SK-N-SH (cell line): Measurements from ENCODE around the gene PSMD2. TPM values are rescaled to one million over a fixed set of nuclear protein-coding genes. Genes with fewer than 3 reads are reported as not detected.

Experiments
- CTCF ChIA-PET: fragments of 300-600, 350-600 bp; formaldehyde crosslinking; extraction: SDS; loops from one replicate; lab custom pipeline; 2021; lab: Yijun Ruan, JAX
- POLR2A ChIA-PET: fragments of 350-600 bp; sonication (Branson Sonifier 250); formaldehyde crosslinking; extraction: SDS; loops from one replicate; lab custom pipeline; 2020; ENCODE audit warnings: antibody characterized with exemption, inconsistent platforms; lab: Yijun Ruan, JAX
- DNase-seq: peaks from one replicate; pipeline ENCODE4 v3.0.0; 2012
- H2AFZ ChIP-seq: fragments of 200-600 bp; sonication (generic); 2 replicates; pipeline ENCODE4 v1.8.1; 2016; ENCODE audit warnings: antibody characterized with exemption, mild to moderate bottlenecking, low read depth
- H3F3A ChIP-seq: fragments of 200-600 bp; sonication (generic); replicated peaks from 2 replicates; pipeline ENCODE3; 2016; ENCODE audit warnings: antibody characterized with exemption, mild to moderate bottlenecking; ENCODE audit not compliant: insufficient read depth
- H3K27ac ChIP-seq, 2 experiments: fragments of 200-500 bp in 1 of 2; fragments of 200-600 bp in 1 of 2; sonication (Bioruptor generic) in 1 of 2; sonication (generic), shearing (Covaris generic) in 1 of 2; 2 replicates each; pipeline versions ENCODE4 v1.5.1 to v1.6.1; 2014 to 2016; ENCODE audit warnings: low read depth in 2 of 2, inconsistent platforms in 1 of 2, low read length in 1 of 2, mild to moderate bottlenecking in 1 of 2, mixed read lengths in 1 of 2
- H3K27me3 ChIP-seq: fragments of 200-600 bp; sonication (generic), shearing (Covaris generic); 2 replicates; pipeline ENCODE4 v1.6.1; 2016; ENCODE audit warnings: mixed run types; ENCODE audit not compliant: insufficient read depth
- H3K36me3 ChIP-seq, 2 experiments: fragments of 200-500 bp in 1 of 2; fragments of 200-600 bp in 1 of 2; sonication (Bioruptor generic) in 1 of 2; sonication (generic) in 1 of 2; replicated peaks in 1 of 2; 2 replicates each; pipeline versions ENCODE3 to v1.5.1; 2014 to 2016; ENCODE audit warnings: low read length in 1 of 2, mild to moderate bottlenecking in 1 of 2; ENCODE audit not compliant: insufficient read depth in 2 of 2, control insufficient read depth in 1 of 2
- H3K4me1 ChIP-seq, 2 experiments: fragments of 200-500 bp in 1 of 2; fragments of 200-600 bp in 1 of 2; sonication (Bioruptor generic) in 1 of 2; sonication (generic), shearing (Covaris generic) in 1 of 2; 2 replicates each; pipeline versions ENCODE4 v1.5.1 to v1.6.1; 2014 to 2016; ENCODE audit warnings: low read depth in 1 of 2, low read length in 1 of 2, mixed run types in 1 of 2; ENCODE audit not compliant: insufficient read depth in 2 of 2, control insufficient read depth in 1 of 2
- H3K4me2 ChIP-seq: fragments of 200-600 bp; sonication (generic), shearing (Covaris generic); 2 replicates; pipeline ENCODE4 v1.6.1; 2017; ENCODE audit warnings: mixed run types
- H3K4me3 ChIP-seq, 2 experiments: fragments of 200-500 bp in 1 of 2; fragments of 200-600 bp in 1 of 2; sonication (Bioruptor generic) in 1 of 2; sonication (generic), shearing (Covaris generic) in 1 of 2; 2 replicates each; pipeline versions ENCODE4 v1.5.1 to v1.8.1; 2014 to 2016; ENCODE audit warnings: low read depth in 2 of 2, inconsistent platforms in 1 of 2, low read length in 1 of 2, mild to moderate bottlenecking in 1 of 2, mixed read lengths in 1 of 2, moderate library complexity in 1 of 2
- H3K79me2 ChIP-seq: fragments of 200-600 bp; sonication (generic); 2 replicates; pipeline ENCODE4 v1.8.1; 2017; ENCODE audit warnings: mild to moderate bottlenecking; ENCODE audit not compliant: insufficient read depth
- H3K9ac ChIP-seq: fragments of 200-600 bp; sonication (generic); 2 replicates; pipeline ENCODE4 v1.6.1; 2017; ENCODE audit warnings: mixed run types
- H3K9me2 ChIP-seq: fragments of 200-600 bp; sonication (generic); 2 replicates; pipeline ENCODE4 v1.6.1; 2017; ENCODE audit warnings: mixed run types
- H3K9me3 ChIP-seq: fragments of 200-600 bp; sonication (generic); 2 replicates; pipeline ENCODE4 v1.6.1; 2017; ENCODE audit warnings: mixed run types, mild to moderate bottlenecking, moderate library complexity
- H4K20me1 ChIP-seq: fragments of 200-600 bp; sonication (generic); 2 replicates; pipeline ENCODE4 v1.6.1; 2017; ENCODE audit warnings: mild to moderate bottlenecking, mixed run types; ENCODE audit not compliant: insufficient read depth
- ELF1 ChIP-seq: IDR thresholded peaks from 2 replicates; pipeline ENCODE4 v1.4.0; 2012
- EP300 ChIP-seq, 2 experiments: IDR thresholded peaks; 2 replicates each; pipeline versions ENCODE4 v1.4.0 to v1.6.1; 2012; ENCODE audit warnings: borderline replicate concordance in 1 of 2, low read depth in 1 of 2, low read length in 1 of 2
- FOXM1 ChIP-seq: IDR thresholded peaks from 2 replicates; pipeline ENCODE4 v1.4.0; 2012; ENCODE audit warnings: low read depth, mild to moderate bottlenecking
- GATA2 ChIP-seq: sonication (generic); formaldehyde crosslinking; IDR thresholded peaks from 2 replicates; pipeline ENCODE4 v1.5.0; 2020; ENCODE audit warnings: mild to moderate bottlenecking, missing genetic modification reagents
- JUND ChIP-seq: IDR thresholded peaks from 2 replicates; pipeline ENCODE4 v1.4.0; 2012
- MEF2A ChIP-seq: IDR thresholded peaks from 2 replicates; pipeline ENCODE4 v1.4.0; 2012; ENCODE audit warnings: low read depth, borderline replicate concordance
- MXI1 ChIP-seq: IDR thresholded peaks from 2 replicates; pipeline ENCODE4 v1.6.1; 2012; ENCODE audit warnings: mild to moderate bottlenecking, low read depth, low read length, improper control_type of control experiment
- POLR2AphosphoS5 ChIP-seq: IDR thresholded peaks from 2 replicates; pipeline ENCODE4 v1.6.1; 2012; ENCODE audit warnings: low read depth, low read length
- RCOR1 ChIP-seq: fragments of 150-350 bp; IDR thresholded peaks from 2 replicates; pipeline ENCODE4 v1.6.1; 2017; ENCODE audit warnings: antibody characterized with exemption, low read length
- WGBS: methylation state at CpG from one replicate; pipeline ENCODE4 v1.1.6; 2017; ENCODE audit warnings: low lambda C conversion rate; 5-methylcytosine and 5-hydroxymethylcytosine counted together
- polyA plus RNA-seq, 3 experiments: library from polyadenylated mRNA; depleted of rRNA; stranded (reverse); fragments of >200 nt; gene quantifications; 2 replicates each; pipeline ENCODE4 v1.2.3, GENCODE V29; 2012
- TF ChIP-seq, protein P1 (sequence below): IDR thresholded peaks from 2 replicates; pipeline ENCODE4 v1.4.0; 2012; ENCODE audit warnings: low read depth
- TF ChIP-seq, protein P2 (sequence below): IDR thresholded peaks from 2 replicates; pipeline ENCODE4 v1.4.0; 2012; ENCODE audit warnings: low read depth, borderline replicate concordance
- TF ChIP-seq, protein P3 (sequence below): fragments of 150-350 bp; IDR thresholded peaks from 2 replicates; pipeline ENCODE4 v1.6.1; 2016; ENCODE audit warnings: mild to moderate bottlenecking, low read depth, low read length

Gene PSMD2
- polyA plus RNA-seq, 1 of the 3 experiments (the other 2 are of a cell fraction) = 328 TPM

DNA sequence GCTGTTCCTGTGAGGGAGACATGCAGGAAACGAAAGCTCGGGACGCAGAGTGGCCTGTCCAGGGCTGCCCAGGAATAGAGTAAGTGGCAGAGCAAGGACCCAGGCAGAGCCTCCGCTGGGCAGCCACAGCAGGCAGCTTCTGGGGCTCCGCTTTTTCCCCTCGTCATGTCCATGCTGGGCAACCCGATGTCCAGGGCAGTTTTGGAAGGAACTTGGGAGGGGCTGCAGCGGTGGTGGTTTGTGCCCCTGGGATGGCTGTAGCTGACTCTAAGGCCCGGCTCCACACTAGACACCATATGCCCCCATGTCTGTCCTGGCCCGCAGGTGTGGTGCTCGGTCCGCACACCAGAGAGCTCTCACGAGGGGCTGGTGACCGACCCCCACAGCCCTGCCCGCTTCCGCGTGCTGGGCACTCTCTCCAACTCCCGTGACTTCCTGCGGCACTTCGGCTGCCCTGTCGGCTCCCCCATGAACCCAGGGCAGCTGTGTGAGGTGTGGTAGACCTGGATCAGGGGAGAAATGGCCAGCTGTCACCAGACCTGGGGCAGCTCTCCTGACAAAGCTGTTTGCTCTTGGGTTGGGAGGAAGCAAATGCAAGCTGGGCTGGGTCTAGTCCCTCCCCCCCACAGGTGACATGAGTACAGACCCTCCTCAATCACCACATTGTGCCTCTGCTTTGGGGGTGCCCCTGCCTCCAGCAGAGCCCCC is 7.1 kb upstream of the PSMD2 start:
- H3K27me3 ChIP-seq = no peaks in the 10 kb centered on the region; the same call in 1 of the 2 replicates
- H4K20me1 ChIP-seq = no peaks in the 10 kb centered on the region
- no peak for TF ChIP-seq EP300 (IDR thresholded peaks at IDR 0.05; ENCODE audit: borderline replicate concordance in 1 of 2, low read depth in 1 of 2, low read length in 1 of 2)
- TF ChIP-seq RCOR1 = no peak
- TF ChIP-seq MXI1 = no peak
- no peak for TF ChIP-seq MEF2A
- TF ChIP-seq FOXM1 = no peak
- TF ChIP-seq JUND = no peak
- TF ChIP-seq, protein P1, sequence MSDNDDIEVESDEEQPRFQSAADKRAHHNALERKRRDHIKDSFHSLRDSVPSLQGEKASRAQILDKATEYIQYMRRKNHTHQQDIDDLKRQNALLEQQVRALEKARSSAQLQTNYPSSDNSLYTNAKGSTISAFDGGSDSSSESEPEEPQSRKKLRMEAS = no peak
- no peak for TF ChIP-seq GATA2 (CRISPR knock-in tag)
- H3K4me3 ChIP-seq = no peak overlapping the region
- H3F3A ChIP-seq = peaks cover 4% of the 10 kb centered on the region
- H3K9me2 ChIP-seq = no peaks in the 10 kb centered on the region
- POLR2A ChIA-PET = no interaction called here
- CTCF ChIA-PET = interaction anchor here (1.1 to 4.2 kb wide), 4 partner anchors 14 to 396 kb away, joined by 3 to 18 read pairs (median 6); partner anchors contain the start of gene EEF1AKMT4
- H3K27ac ChIP-seq = no peak overlapping the region
- no peak overlapping the region for H3K9ac ChIP-seq
- H3K36me3 ChIP-seq = no peaks in the 10 kb centered on the region
- DNase-seq = no peak
- no peaks in the 10 kb centered on the region for H3K79me2 ChIP-seq
- no peaks in the 10 kb centered on the region for H3K4me1 ChIP-seq
- no peak overlapping the region for H3K4me2 ChIP-seq
- 88% methylated on average over 16 of the region's 21 CpGs for WGBS
- H3K9me3 ChIP-seq = no peaks in the 10 kb centered on the region
- no peak overlapping the region for H2AFZ ChIP-seq

DNA sequence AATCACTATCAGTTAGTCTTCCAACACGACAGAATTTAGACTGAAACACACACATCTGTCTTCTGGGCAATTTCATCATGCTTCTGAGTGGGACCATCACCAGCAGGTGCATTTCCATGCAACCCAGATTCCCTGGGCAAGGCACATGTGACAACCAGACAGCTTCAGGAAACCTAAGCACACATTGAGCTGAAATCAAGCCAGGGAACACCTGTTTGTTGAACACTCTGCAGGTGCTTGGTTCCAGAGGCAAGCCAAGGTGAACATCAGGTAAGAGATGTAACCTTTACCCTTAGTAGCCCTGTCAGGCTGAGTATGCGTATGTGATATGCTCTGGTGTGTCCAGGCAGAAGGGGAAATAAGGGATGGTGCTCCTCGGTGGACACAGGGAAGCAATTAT is 3.3 kb upstream of the PSMD2 start:
- 37% methylated on average over 3 of the region's 3 CpGs for WGBS
- H3K9me3 ChIP-seq = no peaks in the 10 kb centered on the region
- peaks cover 5% of the 10 kb centered on the region for H4K20me1 ChIP-seq
- TF ChIP-seq EP300 (IDR thresholded peaks at IDR 0.05; ENCODE audit: borderline replicate concordance in 1 of 2, low read depth in 1 of 2, low read length in 1 of 2) = no peak
- TF ChIP-seq, protein P2, sequence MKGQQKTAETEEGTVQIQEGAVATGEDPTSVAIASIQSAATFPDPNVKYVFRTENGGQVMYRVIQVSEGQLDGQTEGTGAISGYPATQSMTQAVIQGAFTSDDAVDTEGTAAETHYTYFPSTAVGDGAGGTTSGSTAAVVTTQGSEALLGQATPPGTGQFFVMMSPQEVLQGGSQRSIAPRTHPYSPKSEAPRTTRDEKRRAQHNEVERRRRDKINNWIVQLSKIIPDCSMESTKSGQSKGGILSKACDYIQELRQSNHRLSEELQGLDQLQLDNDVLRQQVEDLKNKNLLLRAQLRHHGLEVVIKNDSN = no peak
- TF ChIP-seq POLR2AphosphoS5 = no peak
- TF ChIP-seq, protein P3, sequence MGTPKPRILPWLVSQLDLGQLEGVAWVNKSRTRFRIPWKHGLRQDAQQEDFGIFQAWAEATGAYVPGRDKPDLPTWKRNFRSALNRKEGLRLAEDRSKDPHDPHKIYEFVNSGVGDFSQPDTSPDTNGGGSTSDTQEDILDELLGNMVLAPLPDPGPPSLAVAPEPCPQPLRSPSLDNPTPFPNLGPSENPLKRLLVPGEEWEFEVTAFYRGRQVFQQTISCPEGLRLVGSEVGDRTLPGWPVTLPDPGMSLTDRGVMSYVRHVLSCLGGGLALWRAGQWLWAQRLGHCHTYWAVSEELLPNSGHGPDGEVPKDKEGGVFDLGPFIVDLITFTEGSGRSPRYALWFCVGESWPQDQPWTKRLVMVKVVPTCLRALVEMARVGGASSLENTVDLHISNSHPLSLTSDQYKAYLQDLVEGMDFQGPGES = no peak
- TF ChIP-seq, protein P1 = no peak
- no peak for TF ChIP-seq GATA2 (CRISPR knock-in tag)
- TF ChIP-seq ELF1 = no peak
- H3K36me3 ChIP-seq = peaks cover 6 to 7% of the 10 kb centered on the region in 2 experiments
- peaks cover 18% of the 10 kb centered on the region for H3K79me2 ChIP-seq
- H3K27me3 ChIP-seq = no peaks in the 10 kb centered on the region; the same call in 1 of the 2 replicates
- no peak overlapping the region for H3K4me2 ChIP-seq
- H3K9ac ChIP-seq = no peak overlapping the region
- no peak overlapping the region for H2AFZ ChIP-seq
- H3K4me1 ChIP-seq = peaks cover 7 to 9% of the 10 kb centered on the region in 2 experiments; a peak in 3 of 4 replicates
- no peak overlapping the region for H3K27ac ChIP-seq
- no peak for DNase-seq
- ChIA-PET CTCF (interaction anchor here (0.7 to 1.4 kb wide), 2 partner anchors 10 to 68 kb away, joined by 5 read pairs; no protein-coding TSS in a partner anchor), POLR2A (interaction anchor here (0.6 kb wide), 1 partner anchor 169 kb away, joined by 4 read pairs; no protein-coding TSS in a partner anchor)
- no peak overlapping the region for H3K4me3 ChIP-seq
- H3K9me2 ChIP-seq = no peaks in the 10 kb centered on the region
- peaks cover 21% of the 10 kb centered on the region for H3F3A ChIP-seq
